Cardiac atrium fibroblast (primary cell): ENCODE measurements around the gene GLUL. TPM values are rescaled to one million over a fixed set of nuclear protein-coding genes. Genes with fewer than 3 reads are reported as not detected.

Source experiments
- total RNA-seq: library from RNA; depleted of rRNA; stranded (reverse); fragments of >200 nt; gene quantifications from 2 replicates; pipeline ENCODE4 v1.2.3, GENCODE V29; 2015

Gene GLUL
- 129 and 136 TPM in 2 replicates for total RNA-seq

GRCh38 chr1:182391362-182392049, at the start of gene GLUL:
Gene GLUL, minus strand, starts transcription at chr1:182391790. Its CDS starts 3,053 bp downstream, at chr1:182388737.

DNA sequence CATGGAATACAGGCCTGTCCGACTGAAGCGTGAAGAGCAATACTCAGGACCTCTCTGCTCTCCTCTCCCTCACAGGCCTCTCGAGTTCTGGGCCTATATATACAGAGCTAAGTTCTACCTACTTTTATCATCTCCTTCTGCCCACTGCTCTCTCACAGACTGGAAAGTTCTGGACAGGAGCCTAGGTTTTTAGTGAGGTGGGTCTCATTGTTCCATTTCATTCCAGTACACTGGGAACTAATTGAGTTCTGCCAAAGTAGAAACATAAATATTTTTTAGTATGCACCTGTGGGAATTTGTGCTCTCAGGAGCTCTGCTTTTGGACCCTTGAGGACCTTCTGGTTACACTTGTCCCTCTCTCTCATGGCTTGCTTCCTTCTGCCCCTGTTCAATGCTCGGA, 9.0 kb upstream of the GLUL start, which contains the start of gene TEDDM1:
Gene TEDDM1, minus strand, starts transcription at position 101 of the 400 bp plus-strand sequence. CDS start 182 bp downstream, outside the sequence.

Other genes with a start within 250 kb of the GLUL start
- gene TEDDM1, start 8.9 kb upstream of the GLUL start, total RNA-seq = not detected in 2 replicates
- gene RGSL1, start 58.4 kb upstream of the GLUL start, total RNA-seq = not detected in 2 replicates
- gene RNASEL, start 197.5 kb upstream of the GLUL start, total RNA-seq = 9.9 and 12.2 TPM in 2 replicates
- 0.16 and 0.18 TPM in 2 replicates for gene RGS16, start 212.6 kb upstream of the GLUL start, total RNA-seq